ENCODE data around the gene CACHD1.
"Not testable (repeated sequence)": the region's sequence is repeated elsewhere in the genome, so short reads cannot be mapped to it uniquely, and the experiment has no call there.

The CACHD1 gene

DNA sequence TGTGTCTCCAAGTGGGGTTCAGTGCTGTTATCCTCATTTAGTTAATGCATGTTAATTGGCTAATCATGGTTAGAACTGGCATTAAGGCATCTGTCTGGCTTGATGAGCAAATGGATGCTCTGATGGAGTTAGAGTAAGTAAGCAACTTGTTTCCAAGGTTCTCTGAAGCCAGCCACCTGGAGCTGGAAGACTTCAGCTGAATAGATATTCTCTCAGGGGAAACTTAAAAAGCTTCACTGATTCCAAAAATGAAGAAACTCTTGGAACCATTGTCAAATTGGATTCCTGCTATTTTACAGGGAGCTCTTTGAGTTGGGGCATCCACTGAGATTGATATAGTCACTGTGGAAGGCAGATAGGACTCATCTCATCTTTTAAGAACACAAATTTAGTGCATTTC, 118.9 kb downstream of the CACHD1 start:
- DNase-seq (ENCODE audit: low read depth in 2 of 2): no peak

DNA sequence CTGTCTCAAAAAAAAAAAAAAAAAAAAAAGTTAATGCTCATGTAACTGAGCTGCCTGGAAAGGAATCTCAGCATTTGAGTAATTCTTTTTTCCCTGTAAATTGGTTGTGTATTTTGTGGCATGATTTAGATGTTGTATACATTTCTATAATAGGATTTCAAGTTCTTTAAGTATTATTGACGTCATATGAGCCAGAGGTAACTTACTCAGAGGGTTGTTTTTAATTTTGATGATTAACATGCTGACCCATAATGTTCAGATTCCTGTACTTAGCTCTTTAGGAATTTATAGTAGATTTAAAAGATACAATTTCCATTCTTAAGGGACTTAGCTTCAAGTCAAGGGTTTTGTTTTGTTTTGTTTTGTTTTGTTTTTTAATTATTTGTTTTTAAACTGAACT, 120.4 kb downstream of the CACHD1 start:
- DNase-seq (ENCODE audit: low read depth in 2 of 2): no peak

DNA sequence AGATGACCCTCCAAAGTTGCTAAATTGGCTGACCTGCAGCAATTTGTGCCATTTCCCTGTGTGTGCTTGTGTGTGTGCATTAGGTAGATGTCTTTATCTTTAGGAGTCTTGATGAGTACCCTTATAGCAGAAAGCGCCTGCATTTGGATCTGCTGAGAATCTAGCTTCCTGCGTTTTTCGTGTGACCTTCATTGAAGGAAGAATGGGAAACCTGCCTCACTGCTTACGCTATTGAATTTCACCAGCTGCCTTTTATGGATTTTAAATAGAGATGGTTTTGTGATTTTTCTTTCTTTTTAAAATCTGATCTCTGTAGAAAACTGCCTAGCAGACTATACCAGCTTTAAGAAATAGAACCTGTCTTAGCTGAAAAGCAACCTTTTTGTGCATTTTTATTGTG, 124.5 kb downstream of the CACHD1 start:
- no peak for DNase-seq (ENCODE audit: low read depth in 2 of 2)

DNA sequence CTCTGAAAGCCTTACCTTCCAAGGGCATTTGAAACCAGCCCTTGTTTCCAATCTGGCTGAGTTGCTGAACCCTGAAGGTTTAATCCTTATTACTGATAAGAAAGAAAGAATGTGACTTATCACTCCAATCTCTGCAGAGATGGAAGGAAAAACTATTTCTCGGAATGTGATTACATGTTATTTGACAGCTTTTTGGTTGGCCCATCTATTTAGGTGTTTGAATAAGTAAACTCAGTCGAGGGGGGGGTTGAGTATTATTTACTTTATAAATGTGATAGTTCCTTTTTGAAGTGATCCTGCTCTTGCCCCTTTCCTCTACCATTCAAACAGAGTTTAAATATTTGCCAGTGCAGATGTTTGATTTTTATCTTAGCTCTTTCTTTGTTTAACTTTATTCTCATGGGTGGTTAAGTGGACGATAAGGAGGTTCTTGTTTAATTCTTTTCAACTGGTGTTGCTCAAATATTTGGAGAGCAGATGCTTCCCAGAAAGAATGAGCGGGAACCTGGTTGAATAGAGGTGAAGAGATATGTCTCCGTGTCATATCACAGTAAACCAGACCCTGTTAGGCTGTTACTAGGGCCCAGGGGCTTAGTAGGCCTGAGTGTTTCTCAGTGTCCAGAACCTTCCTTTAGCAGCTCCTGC, 126.1 kb downstream of the CACHD1 start:
- DNase-seq (ENCODE audit: low read depth in 2 of 2): no peak

DNA sequence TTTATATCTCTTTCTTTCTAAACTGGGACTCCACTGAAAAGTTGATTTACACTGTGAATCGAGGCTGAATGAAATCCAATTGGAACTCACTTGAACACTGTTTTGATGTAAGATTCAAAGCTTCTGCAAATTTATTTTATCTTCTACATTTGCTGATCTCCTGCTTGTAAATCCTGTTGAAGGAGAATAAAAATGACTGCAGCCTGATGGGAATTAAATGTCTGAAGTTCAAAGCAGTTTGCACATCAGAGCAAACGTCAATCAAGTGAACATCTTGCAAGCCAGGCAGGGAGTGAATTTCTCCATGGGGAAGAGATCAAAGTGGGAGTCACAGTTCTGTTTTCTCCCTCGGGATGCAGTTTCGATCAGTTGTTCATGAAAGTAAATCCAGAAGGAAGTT, 127.2 kb downstream of the CACHD1 start:
- DNase-seq (ENCODE audit: low read depth in 2 of 2): no peak

DNA sequence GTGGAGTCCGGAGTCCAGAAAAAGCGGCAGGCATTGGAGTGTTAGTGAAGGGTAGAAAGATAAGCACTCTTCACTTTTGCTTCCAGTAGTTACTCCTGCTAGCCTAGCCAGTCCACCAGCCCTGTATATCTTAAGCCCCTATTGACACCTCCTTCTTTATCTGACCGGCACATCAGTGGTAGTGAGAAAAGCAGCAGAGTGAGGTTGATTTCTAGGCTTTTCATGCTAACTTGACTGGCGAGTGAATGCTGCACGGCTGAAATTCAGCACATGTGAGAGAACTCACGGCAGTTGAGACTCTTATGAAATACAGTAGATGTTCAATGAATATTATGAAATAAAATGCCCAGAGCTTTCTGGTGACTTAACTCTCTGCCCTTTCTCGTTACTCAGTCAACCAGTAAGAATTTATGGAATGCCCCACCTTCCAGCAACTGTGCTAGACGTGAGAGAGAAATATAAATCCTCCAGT, 128.2 kb downstream of the CACHD1 start:
- DNase-seq (ENCODE audit: low read depth in 2 of 2): no peak

DNA sequence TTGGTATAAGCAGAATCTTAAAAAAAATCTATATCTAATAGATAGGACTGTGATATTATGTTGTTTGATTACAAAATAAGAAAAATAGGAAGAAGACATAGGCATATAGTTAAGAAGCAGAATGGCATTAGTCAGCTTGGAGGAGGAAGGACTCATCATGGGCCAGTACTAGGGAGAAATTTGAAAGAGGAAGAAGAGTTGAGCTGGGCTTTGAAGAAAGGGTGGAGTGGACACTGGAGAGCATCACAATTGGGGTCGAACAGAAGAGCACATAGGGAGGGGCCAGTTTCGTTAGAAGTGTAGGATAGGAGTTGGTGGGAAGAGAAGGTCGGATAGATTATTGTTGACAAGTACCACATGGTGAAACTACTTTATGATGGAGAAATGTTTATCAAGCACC, 129.3 kb downstream of the CACHD1 start:
- no peak for DNase-seq (ENCODE audit: low read depth in 2 of 2)

DNA sequence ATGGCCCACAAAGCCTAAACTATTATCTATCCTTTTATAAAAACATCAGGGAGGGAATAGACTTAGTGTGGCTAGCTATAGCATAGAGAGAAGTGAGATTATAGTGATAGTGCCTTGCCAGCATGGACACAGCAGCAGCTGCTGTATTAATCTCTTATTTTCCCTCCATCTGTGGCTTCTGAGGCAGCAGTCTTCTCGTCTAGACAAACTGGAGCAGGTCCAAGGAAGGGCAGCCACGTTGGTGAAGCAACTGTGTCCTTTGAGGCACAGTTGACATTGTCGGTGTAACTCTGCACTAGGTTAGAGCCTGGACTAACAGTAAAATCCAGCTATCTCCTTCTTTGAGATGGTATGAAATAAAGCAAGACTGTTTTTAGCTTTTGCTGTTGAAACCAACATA, 131.3 kb downstream of the CACHD1 start:
- no peak for DNase-seq (ENCODE audit: low read depth in 2 of 2)

DNA sequence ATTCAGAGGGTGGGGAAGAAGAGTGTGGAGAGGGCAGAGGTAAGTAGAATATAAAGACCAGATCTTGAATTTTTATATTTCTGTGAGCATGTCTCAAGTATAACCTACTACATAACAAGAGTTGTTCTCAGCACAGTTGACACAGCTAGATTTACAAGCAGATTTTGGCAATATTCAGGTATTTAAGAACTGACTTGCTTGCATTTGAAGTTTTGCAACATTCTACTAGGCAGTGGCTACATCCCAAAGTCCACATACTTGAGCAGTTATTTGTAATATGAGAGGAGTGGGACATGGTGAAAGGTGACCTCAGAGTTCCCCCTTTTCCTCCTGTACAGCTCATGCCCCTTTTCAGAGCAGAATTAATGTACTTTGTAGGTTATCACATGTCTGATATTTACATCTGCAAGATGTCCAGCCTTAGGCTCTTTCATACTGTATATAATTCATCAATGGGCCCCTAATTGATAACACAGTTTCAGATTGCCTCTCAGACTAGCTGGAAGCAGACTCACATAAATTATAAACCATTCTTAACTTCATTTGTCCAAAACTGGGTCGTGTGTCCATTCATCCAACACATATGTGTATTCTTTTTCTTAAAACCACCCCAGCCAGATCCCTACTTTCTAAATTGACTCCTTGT, 138.2 kb downstream of the CACHD1 start:
- no peak for DNase-seq (ENCODE audit: low read depth in 2 of 2)

DNA sequence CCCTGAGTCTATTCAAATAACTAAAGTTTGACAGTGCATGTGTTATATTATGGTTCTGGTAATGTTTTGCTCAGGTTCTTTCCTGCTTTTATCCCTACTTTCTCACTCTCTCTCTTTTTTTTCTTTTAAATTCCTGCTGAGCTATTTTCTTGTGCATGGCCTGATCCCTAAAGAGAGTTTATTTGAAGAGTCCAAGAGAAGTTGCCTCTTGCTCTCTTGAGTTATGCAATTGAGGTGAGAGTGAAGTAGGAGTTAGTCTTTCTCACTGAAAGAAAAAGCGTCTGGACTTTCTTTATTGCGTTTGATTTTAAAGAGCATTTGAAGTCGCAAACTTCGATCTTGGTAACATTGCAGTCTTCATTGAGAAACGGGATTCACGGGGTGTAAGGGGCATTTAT, 138.7 kb downstream of the CACHD1 start:
- DNase-seq (ENCODE audit: low read depth in 2 of 2): no peak

DNA sequence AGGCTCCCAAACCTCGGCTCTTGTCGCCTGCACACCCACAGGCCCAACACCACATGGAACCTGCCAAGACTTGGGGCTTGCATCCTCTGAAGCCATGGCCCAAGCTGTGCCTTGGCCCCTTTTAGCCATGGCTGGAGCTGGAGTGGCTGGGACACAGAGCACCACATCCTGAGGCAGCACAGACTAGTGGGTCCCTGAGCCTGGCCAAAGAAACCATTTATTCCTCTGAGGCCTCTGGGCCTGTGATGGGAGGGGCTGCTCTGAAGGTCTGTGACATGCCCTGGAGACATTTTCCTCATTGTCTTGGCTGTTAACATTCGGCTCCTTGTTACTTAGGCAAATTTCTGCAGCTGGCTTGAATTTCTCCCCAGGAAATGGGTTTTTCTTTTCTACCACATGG, 141.0 kb downstream of the CACHD1 start:
- not testable (repeated sequence) for DNase-seq (ENCODE audit: low read depth in 2 of 2)

DNA sequence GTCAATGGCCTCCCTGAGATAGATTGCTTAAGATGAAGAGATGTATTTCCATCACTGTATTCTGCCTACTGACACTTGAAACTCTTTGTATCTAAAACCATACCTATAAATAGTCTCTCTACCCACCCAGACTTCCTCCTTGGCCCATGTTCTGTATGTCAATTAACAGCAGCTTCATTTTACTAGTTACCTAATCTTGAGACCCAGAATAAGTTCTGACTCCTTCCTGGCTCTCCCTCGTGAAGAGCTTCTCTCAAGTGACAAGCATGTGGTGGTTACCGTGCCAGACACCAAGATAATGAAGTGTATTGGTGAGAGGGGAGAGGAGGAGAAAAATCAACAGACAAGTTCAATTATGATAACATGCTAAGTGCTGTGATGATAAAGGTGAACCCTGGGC, 146.1 kb downstream of the CACHD1 start:
- no peak for DNase-seq (ENCODE audit: low read depth in 2 of 2)

DNA sequence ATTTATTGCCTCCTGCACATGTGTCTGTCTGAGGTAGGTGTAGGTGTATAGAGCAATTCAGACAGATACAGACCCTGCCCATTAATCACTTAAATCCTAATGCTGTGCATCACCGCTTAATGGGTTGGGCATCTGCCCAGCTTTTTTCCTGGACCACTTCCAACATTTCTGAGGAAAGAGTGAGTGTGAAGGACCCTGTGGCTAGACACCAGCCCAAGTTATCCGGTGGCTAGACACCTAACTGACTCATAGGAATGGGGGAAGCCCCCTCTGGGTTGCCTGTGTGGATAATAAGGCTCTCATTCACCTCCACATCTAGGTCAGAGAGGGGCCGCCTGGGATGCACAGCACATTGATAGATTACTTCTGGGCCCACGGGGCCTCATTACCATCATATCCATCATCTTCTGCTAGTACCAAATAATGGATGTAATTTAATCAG, 153.8 kb downstream of the CACHD1 start:
- no peak for DNase-seq (ENCODE audit: low read depth in 2 of 2)

DNA sequence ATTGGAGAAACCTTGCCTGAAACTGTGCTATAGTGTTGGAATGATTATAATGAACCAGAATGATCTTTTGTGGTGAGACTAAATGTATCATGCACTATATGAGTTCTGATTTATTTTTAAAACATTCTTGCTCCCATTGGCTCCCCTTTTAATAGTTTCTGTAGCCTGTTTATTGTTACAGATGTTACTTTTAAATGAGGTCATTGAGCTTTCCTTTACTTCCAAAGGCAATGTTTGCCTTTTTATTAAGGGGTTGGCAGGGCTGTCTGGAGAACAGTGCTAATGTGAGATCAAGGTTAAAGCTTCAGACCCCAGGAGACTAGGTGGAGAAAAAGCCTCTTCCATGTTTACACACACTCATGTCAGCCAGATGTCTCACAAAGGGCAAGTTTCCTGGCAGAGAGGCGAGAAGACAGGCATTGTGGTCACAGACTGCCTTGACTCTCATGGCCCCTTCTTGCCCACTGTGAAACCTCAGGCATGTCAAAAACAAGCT, 154.3 kb downstream of the CACHD1 start:
- DNase-seq (ENCODE audit: low read depth in 2 of 2): no peak

DNA sequence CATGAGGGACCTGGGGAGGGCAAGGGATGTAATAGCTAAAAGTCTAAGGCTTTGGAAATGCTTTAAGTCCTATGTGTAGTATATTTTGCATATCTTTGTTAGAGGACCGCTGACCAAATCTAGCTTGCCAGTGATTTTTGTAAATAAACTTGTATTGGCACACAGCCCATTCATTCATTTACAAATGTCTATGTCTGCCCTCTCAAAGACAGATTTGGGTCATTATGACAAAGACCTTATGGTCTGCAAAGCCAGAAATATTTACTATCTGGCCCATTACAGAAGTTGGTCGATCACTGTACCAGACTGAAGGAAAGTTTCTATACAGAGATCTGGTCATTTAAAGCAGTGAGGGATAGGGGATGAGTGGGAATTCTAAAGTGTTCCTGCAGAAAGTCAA, 154.9 kb downstream of the CACHD1 start:
- DNase-seq (ENCODE audit: low read depth in 2 of 2): no peak

DNA sequence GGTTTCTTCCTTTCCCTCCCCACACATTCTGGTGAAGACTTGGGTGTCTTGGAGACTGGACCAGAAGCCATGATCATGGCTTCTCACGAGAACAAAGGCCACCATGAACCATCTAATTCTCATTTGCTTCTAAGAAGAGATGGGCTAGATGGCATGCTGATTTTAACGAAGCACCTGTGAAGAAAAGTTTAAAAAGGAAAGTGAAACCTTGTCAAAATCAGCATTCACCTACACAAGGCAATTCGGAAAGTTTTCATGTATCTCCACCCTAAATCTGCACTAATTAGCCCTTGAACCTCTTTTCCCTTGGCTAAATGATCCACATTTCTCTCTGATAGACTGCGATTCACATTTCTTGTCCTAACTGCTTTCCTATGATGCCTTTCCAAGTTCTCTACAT, 160.7 kb downstream of the CACHD1 start:
- DNase-seq (ENCODE audit: low read depth in 2 of 2): no peak

DNA sequence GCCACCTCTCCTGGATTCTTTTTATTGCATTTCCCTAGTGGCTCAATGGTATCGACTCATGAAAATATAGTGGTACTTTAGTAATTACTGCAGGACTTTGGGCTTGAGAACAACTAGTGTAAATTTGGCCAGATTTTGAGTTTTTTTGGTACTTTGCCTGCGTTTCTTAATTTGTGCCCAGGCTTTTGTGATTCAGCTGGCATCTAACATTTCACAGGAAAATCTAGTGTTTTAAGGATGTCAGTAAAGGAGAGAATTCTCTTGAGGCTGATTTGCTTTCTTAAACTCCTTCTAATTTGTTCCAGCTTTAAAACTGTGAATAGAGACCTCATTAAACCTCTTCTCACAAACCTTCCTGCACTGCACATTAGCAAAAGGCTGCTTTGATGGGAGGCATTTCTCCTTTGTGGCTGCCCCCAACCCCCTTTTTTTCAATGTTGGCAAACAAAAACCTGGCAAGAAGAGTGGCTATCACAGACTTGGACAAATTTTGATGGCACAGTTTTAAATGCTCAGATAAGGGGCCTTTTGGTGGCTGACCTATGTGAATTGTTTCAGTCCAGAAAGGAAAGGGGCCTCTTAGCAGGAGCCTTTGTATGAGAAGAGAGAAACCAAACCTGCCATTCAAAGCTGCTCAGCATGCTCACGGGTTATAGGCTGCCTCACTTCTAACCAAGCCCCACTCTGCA, 161.6 kb downstream of the CACHD1 start:
- DNase-seq (ENCODE audit: low read depth in 2 of 2): no peak

DNA sequence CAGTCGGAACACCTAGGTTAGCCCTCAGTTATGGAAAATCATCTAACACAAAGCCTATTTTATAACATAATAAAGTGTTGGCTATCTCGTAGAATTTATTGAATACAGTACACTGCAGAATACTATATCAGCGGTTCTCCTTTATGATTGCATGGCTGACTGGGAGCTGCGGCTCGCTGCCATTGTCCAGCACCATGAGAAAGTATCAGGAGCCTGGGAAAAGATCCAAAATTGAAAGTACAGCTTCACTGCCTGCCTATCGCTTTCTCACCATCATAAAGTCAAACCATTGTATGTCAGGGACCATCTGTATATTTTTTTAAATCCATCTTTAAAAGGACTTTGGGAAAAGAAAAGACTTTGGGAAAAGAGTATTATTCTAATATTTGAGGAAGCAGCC, 163.0 kb downstream of the CACHD1 start:
- DNase-seq (ENCODE audit: low read depth in 2 of 2): no peak

DNA sequence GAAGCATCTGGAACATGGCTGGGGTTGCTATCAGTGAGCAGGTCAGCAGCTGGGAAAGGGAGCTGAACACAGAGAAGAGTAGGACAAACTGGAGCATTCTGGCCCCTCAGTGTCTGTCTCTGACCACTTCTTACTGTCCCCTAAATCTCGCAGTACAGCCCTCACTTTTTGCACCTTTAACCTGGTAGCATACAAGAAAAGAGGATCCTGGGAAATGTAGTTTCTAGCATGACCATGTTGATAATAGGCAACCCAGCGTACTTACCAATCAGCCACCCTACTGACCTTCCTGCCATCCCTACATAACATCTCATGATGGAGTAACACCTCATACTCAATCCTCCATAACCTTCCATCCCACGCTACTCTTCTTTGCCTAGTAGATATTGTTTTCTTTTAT, 175.8 kb downstream of the CACHD1 start:
- no peak for DNase-seq (ENCODE audit: low read depth in 2 of 2)

DNA sequence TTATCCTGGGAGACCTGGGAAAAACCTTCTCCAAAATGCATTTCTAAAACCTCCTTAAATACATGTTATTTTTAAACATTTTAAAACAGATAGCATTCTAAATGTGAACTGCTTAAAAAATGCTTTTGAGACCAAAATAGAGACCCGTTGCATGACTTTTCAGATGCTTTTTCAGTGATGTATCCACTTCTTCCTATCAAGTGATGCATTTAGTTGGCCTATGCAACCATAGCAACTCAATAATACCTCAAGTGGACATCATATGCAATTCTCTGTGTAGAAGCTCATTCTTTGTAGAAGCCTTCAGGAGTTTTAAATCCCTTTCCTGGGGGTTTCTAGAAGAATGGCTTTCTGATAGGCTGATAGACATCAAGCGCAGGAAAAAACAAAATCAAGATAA, 180.5 kb downstream of the CACHD1 start:
- DNase-seq (ENCODE audit: low read depth in 2 of 2): no peak

DNA sequence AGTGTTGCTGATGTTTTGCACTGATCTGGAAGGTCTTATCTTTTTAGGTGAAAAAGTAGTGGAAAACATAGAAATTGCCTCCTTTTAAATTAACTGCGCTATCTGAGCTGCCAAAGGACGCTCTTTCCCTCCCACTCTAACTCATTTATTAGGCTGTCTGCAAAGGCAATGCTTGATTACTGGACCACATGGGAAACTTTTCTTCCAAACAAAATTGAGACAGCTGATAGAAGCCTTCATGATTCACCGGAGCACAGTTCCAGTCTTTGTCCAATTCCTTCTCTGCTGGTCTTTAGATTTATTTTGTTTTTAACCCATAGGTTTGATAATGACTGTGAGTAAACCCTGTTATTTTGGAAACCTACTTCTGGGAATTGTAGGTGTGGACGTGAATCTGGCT, 181.9 kb downstream of the CACHD1 start:
- no peak for DNase-seq (ENCODE audit: low read depth in 2 of 2)

DNA sequence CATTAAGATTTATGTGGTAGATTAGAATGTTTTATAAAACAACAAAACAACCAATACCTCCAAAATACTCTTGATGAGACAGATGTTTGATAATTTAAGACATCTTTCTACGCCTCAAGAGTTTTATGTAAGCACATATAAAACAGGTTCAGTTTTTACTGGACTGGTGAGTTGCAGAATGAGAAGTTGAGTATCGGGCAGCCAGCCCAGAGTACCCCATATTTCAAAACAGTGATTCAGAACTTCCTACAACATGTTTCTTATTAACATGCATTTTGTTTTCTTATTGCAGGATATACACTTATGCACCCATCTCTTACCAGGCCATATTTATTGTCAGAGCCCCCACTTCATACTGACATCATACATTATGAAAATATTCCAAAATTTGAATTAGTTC, 183.5 kb downstream of the CACHD1 start:
- no peak for DNase-seq (ENCODE audit: low read depth in 2 of 2)

All from stimulated activated CD8-positive, alpha-beta memory T cell treated with anti-CD3 and anti-CD28 coated beads, Interleukin-7, amount 100 ng/mL, for 4 hours (primary cell).